MM.1S (cell line): ENCODE data around the gene SPCS2.

ENCODE experiments used
- EZH2 ChIP-seq: fragments of 300-600 bp; sonication (generic); optimal IDR thresholded peaks from 2 replicates; pipeline ENCODE3; 2017; ENCODE audit warnings: low read depth, mild to moderate bottlenecking, antibody characterized with exemption, low read length, mixed read lengths
- TF ChIP-seq, protein P1 (sequence below): fragments of 300-600 bp; sonication (generic); IDR thresholded peaks from 2 replicates; pipeline ENCODE4 v1.5.1; 2016; ENCODE audit warnings: antibody characterized with exemption, low read length, mixed read lengths

GRCh38 chr11:74992852-74993251, 43.8 kb downstream of the SPCS2 start:
- TF ChIP-seq, protein P1, sequence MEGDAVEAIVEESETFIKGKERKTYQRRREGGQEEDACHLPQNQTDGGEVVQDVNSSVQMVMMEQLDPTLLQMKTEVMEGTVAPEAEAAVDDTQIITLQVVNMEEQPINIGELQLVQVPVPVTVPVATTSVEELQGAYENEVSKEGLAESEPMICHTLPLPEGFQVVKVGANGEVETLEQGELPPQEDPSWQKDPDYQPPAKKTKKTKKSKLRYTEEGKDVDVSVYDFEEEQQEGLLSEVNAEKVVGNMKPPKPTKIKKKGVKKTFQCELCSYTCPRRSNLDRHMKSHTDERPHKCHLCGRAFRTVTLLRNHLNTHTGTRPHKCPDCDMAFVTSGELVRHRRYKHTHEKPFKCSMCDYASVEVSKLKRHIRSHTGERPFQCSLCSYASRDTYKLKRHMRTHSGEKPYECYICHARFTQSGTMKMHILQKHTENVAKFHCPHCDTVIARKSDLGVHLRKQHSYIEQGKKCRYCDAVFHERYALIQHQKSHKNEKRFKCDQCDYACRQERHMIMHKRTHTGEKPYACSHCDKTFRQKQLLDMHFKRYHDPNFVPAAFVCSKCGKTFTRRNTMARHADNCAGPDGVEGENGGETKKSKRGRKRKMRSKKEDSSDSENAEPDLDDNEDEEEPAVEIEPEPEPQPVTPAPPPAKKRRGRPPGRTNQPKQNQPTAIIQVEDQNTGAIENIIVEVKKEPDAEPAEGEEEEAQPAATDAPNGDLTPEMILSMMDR, result no peak
- TF ChIP-seq EZH2, result no peak
